K562 treated with DMSO at 1 percent for 4 hours (cell line): ENCODE data around the gene HDAC9. TPM values are rescaled to one million over a fixed set of nuclear protein-coding genes. Genes with fewer than 3 reads are reported as not detected.

Source experiments
- total RNA-seq: library from RNA; unstranded; fragments of 300-600 nt; gene quantifications from 2 replicates; pipeline ENCODE4 v1.2.3, GENCODE V29; 2022; ENCODE audit not compliant: insufficient read depth

HDAC9 gene
- total RNA-seq: 0.59 and 1.3 TPM in 2 replicates

GRCh38 chr7:18495412-18496340 is at the start of gene HDAC9:
HDAC9 (plus strand) TSS chr7:18495749; CDS start chr7:18496303, 554 bp downstream.

